ENCODE measurements around the gene BCAS1.

Gene BCAS1

GRCh38 chr20:54102543-54102942 is 32.1 kb upstream of the BCAS1 start:
- DNase-seq: no peak

- no peak for DNase-seq
These were observed 30.2 kb upstream of the BCAS1 start for GRCh38 chr20:54100563-54100962.

- no peak for DNase-seq
These were observed 29.5 kb upstream of the BCAS1 start for GRCh38 chr20:54099894-54100293.

- DNase-seq: no peak
These were observed 27.7 kb upstream of the BCAS1 start for GRCh38 chr20:54098047-54098446.

GRCh38 chr20:54097236-54097529 is 26.8 kb upstream of the BCAS1 start:
- DNase-seq: no peak

- no peak for DNase-seq
These were observed 25.4 kb upstream of the BCAS1 start for GRCh38 chr20:54095824-54096223.

GRCh38 chr20:54094268-54094580 is 23.8 kb upstream of the BCAS1 start:
- DNase-seq: no peak

GRCh38 chr20:54093423-54094267 is 23.3 kb upstream of the BCAS1 start:
- no peak for DNase-seq

GRCh38 chr20:54092021-54092420 is 21.6 kb upstream of the BCAS1 start:
- no peak for DNase-seq

- DNase-seq: no peak
These were observed 20.7 kb upstream of the BCAS1 start for GRCh38 chr20:54091120-54091480.

GRCh38 chr20:54090230-54091119 is 20.1 kb upstream of the BCAS1 start:
- DNase-seq: no peak

GRCh38 chr20:54088430-54088829 is 18.0 kb upstream of the BCAS1 start:
- DNase-seq: no peak

- DNase-seq: no peak
These were observed 16.2 kb upstream of the BCAS1 start for GRCh38 chr20:54086507-54087039.

- DNase-seq: no peak
These were observed 15.5 kb upstream of the BCAS1 start for GRCh38 chr20:54085910-54086309.

- DNase-seq: no peak
These were observed 15.0 kb upstream of the BCAS1 start for GRCh38 chr20:54085425-54085824.

- DNase-seq: no peak
These were observed 14.5 kb upstream of the BCAS1 start for GRCh38 chr20:54084727-54085388.

- DNase-seq: no peak
These were observed 13.8 kb upstream of the BCAS1 start for GRCh38 chr20:54084193-54084592.

- DNase-seq: no peak
These were observed 13.1 kb upstream of the BCAS1 start for GRCh38 chr20:54083459-54083858.

- DNase-seq: no peak
These were observed 11.7 kb upstream of the BCAS1 start for GRCh38 chr20:54082100-54082499.

- no peak for DNase-seq
These were observed 9.3 kb upstream of the BCAS1 start for GRCh38 chr20:54079652-54080051.

GRCh38 chr20:54078296-54078984 is 8.0 kb upstream of the BCAS1 start:
- DNase-seq: peak; percentile 47

GRCh38 chr20:54076259-54076658 is 5.9 kb upstream of the BCAS1 start:
- DNase-seq: no peak

- no peak for DNase-seq
These were observed 4.9 kb upstream of the BCAS1 start for GRCh38 chr20:54075322-54075721.
